ENCODE measurements around the gene TCF23. TPM values are rescaled to one million over a fixed set of nuclear protein-coding genes. Genes with fewer than 3 reads are reported as not detected.
A peak's percentile ranks its signal among the peaks of the same experiment; 100 is the strongest.
"Not testable (repeated sequence)": the region's sequence is repeated elsewhere in the genome, so short reads cannot be mapped to it uniquely, and the experiment has no call there.

TCF23 gene
- total RNA-seq, 1 donor from 2014 or later: 0.52 TPM

GRCh38 chr2:27115519-27115918, 33.3 kb upstream of the TCF23 start:
- Histone ChIP-seq H3K27ac (ENCODE audit: low read depth, low read length) (no peak overlapping the region), H3K4me3 (ENCODE audit: low read length in 3 of 3) (no peak overlapping the region), H3K9me3 (ENCODE audit: control insufficient read depth in 3 of 3, low read length in 3 of 3) (no peaks in the 10 kb centered on the region), H3K27me3 (ENCODE audit: control insufficient read depth in 3 of 3, insufficient read depth in 3 of 3, low read length in 3 of 3) (peaks cover 10 to 19% (median 12%) of the 10 kb centered on the region in 3 donors), H3K4me1 (ENCODE audit: control insufficient read depth in 3 of 3, insufficient read depth in 3 of 3, low read length in 3 of 3) (peaks cover 8 to 12% (median 10%) of the 10 kb centered on the region in 3 donors), H3K9ac (ENCODE audit: low read depth in 1 of 3, low read length in 3 of 3) (no peak overlapping the region), H3K36me3 (ENCODE audit: control insufficient read depth in 3 of 3, insufficient read depth in 3 of 3, low read length in 3 of 3) (no peaks in the 10 kb centered on the region)

DNA sequence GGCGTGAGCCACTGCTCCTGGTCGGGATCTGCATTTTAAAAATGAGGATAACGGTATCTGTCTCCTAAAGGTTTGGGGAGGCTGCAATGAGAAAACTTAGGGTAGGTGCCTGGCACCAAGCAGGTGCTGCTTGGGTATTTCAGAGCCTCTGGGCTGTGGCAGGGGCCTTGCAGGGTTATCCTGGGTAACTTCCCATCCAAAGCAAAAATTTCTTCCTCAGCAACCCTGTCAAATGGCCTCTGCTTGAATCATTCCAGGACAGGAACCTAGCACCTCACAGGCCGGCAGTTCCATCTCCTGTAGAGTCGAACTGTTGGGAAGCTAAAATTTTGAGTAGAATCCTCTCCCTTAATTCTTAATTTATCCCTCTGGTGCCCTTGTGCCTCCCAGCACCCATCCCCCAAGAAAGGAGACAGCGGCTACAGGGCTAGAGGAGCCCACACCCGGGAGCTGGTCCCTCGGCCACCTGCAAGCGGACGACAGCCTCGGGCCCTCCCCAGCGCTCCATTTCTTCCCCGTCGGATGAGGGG, 30.7 kb upstream of the TCF23 start:
- H3K4me1 ChIP-seq (ENCODE audit: control insufficient read depth in 3 of 3, insufficient read depth in 3 of 3, low read length in 3 of 3): peaks cover 11 to 16% (median 12%) of the 10 kb centered on the region in 3 donors

GRCh38 chr2:27118525-27119329, 30.1 kb upstream of the TCF23 start, which contains the start of gene CGREF1:
Gene CGREF1, minus strand, starts transcription at chr2:27119128. Its CDS starts 14,762 bp downstream, at chr2:27104366.
- Histone ChIP-seq H3K4me1 (ENCODE audit: control insufficient read depth in 3 of 3, insufficient read depth in 3 of 3, low read length in 3 of 3) (peaks cover 15 to 21% (median 16%) of the 10 kb centered on the region in 3 donors), H3K9me3 (ENCODE audit: control insufficient read depth in 3 of 3, low read length in 3 of 3) (no peaks in the 10 kb centered on the region), H3K36me3 (ENCODE audit: control insufficient read depth in 3 of 3, insufficient read depth in 3 of 3, low read length in 3 of 3) (no peaks in the 10 kb centered on the region), H3K27me3 (ENCODE audit: control insufficient read depth in 3 of 3, insufficient read depth in 3 of 3, low read length in 3 of 3) (peaks cover 10 to 19% (median 12%) of the 10 kb centered on the region in 3 donors), H3K9ac (ENCODE audit: low read depth in 1 of 3, low read length in 3 of 3) (peak within 1 kb of the TSS in 2 of 3 donors; percentile 43 to 74), H3K4me3 (ENCODE audit: low read length in 3 of 3) (peak within 1 kb of the TSS; percentile 71 to 78 (median 76)), H3K27ac (ENCODE audit: low read depth, low read length) (no peak within 1 kb of the TSS)

More for the DNA sequence above, 30.7 kb upstream of the TCF23 start:
- Histone ChIP-seq H3K27me3 (ENCODE audit: control insufficient read depth in 3 of 3, insufficient read depth in 3 of 3, low read length in 3 of 3) (peaks cover 10 to 19% (median 12%) of the 10 kb centered on the region in 3 donors), H3K36me3 (ENCODE audit: control insufficient read depth in 3 of 3, insufficient read depth in 3 of 3, low read length in 3 of 3) (no peaks in the 10 kb centered on the region), H3K4me3 (ENCODE audit: low read length in 3 of 3) (peak overlapping the region in 2 of 3 donors; percentile 76 to 78), H3K27ac (ENCODE audit: low read depth, low read length) (no peak overlapping the region), H3K9me3 (ENCODE audit: control insufficient read depth in 3 of 3, low read length in 3 of 3) (no peaks in the 10 kb centered on the region), H3K9ac (ENCODE audit: low read depth in 1 of 3, low read length in 3 of 3) (peak overlapping the region in 1 of 3 donors; percentile 74)

DNA sequence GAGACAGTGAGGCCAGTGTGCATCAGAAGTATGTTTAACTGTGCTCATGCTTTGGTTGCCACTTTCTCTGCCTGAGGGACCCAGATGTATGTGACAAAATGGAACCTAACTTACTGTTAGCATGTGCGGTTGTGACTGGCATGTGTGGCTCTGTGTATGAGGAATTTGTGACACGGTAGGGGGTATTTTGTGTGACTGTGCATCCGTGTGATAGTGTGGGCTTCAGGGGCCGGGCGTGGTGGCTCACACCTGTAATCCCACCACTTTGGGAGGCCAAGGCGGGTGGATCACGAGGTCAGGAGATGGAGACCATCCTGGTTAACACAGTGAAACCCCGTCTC, 29.5 kb upstream of the TCF23 start:
- not testable (repeated sequence) for H3K9me3 ChIP-seq (ENCODE audit: control insufficient read depth in 3 of 3, low read length in 3 of 3); H3K27ac ChIP-seq (ENCODE audit: low read depth, low read length); H3K36me3 ChIP-seq (ENCODE audit: control insufficient read depth in 3 of 3, insufficient read depth in 3 of 3, low read length in 3 of 3)
- Histone ChIP-seq H3K27me3 (ENCODE audit: control insufficient read depth in 3 of 3, insufficient read depth in 3 of 3, low read length in 3 of 3) (peaks cover 10 to 19% (median 12%) of the 10 kb centered on the region in 3 donors), H3K9ac (ENCODE audit: low read depth in 1 of 3, low read length in 3 of 3) (peak overlapping the region in 2 of 3 donors; percentile 3 to 74), H3K4me3 (ENCODE audit: low read length in 3 of 3) (peak overlapping the region; percentile 71 to 78 (median 76)), H3K4me1 (ENCODE audit: control insufficient read depth in 3 of 3, insufficient read depth in 3 of 3, low read length in 3 of 3) (peaks cover 21 to 27% (median 21%) of the 10 kb centered on the region in 3 donors)

GRCh38 chr2:27121906-27122305, 26.9 kb upstream of the TCF23 start:
- no peak overlapping the region for H3K27ac ChIP-seq (ENCODE audit: low read depth, low read length)
- peaks cover 29 to 40% (median 34%) of the 10 kb centered on the region in 3 donors for H3K4me1 ChIP-seq (ENCODE audit: control insufficient read depth in 3 of 3, insufficient read depth in 3 of 3, low read length in 3 of 3)
- H3K9ac ChIP-seq (ENCODE audit: low read depth in 1 of 3, low read length in 3 of 3): no peak overlapping the region
- no peaks in the 10 kb centered on the region for H3K36me3 ChIP-seq (ENCODE audit: control insufficient read depth in 3 of 3, insufficient read depth in 3 of 3, low read length in 3 of 3)
- no peak overlapping the region for H3K4me3 ChIP-seq (ENCODE audit: low read length in 3 of 3)
- no peaks in the 10 kb centered on the region for H3K9me3 ChIP-seq (ENCODE audit: control insufficient read depth in 3 of 3, low read length in 3 of 3)
- H3K27me3 ChIP-seq (ENCODE audit: control insufficient read depth in 3 of 3, insufficient read depth in 3 of 3, low read length in 3 of 3): peaks cover 10 to 19% (median 12%) of the 10 kb centered on the region in 3 donors

- peak overlapping the region; percentile 14 for H3K27ac ChIP-seq (ENCODE audit: low read depth, low read length)
- H3K9me3 ChIP-seq (ENCODE audit: control insufficient read depth in 3 of 3, low read length in 3 of 3): no peaks in the 10 kb centered on the region
- no peaks in the 10 kb centered on the region for H3K36me3 ChIP-seq (ENCODE audit: control insufficient read depth in 3 of 3, insufficient read depth in 3 of 3, low read length in 3 of 3)
- H3K4me1 ChIP-seq (ENCODE audit: control insufficient read depth in 3 of 3, insufficient read depth in 3 of 3, low read length in 3 of 3): peaks cover 29 to 40% (median 36%) of the 10 kb centered on the region in 3 donors
- H3K4me3 ChIP-seq (ENCODE audit: low read length in 3 of 3): peak overlapping the region; percentile 53 to 91 (median 79)
- peak overlapping the region in 2 of 3 donors; percentile 85 to 93 for H3K9ac ChIP-seq (ENCODE audit: low read depth in 1 of 3, low read length in 3 of 3)
- peaks cover 10 to 17% (median 12%) of the 10 kb centered on the region in 3 donors for H3K27me3 ChIP-seq (ENCODE audit: control insufficient read depth in 3 of 3, insufficient read depth in 3 of 3, low read length in 3 of 3)
Measured at GRCh38 chr2:27122791-27123190, 26.0 kb upstream of the TCF23 start.

DNA sequence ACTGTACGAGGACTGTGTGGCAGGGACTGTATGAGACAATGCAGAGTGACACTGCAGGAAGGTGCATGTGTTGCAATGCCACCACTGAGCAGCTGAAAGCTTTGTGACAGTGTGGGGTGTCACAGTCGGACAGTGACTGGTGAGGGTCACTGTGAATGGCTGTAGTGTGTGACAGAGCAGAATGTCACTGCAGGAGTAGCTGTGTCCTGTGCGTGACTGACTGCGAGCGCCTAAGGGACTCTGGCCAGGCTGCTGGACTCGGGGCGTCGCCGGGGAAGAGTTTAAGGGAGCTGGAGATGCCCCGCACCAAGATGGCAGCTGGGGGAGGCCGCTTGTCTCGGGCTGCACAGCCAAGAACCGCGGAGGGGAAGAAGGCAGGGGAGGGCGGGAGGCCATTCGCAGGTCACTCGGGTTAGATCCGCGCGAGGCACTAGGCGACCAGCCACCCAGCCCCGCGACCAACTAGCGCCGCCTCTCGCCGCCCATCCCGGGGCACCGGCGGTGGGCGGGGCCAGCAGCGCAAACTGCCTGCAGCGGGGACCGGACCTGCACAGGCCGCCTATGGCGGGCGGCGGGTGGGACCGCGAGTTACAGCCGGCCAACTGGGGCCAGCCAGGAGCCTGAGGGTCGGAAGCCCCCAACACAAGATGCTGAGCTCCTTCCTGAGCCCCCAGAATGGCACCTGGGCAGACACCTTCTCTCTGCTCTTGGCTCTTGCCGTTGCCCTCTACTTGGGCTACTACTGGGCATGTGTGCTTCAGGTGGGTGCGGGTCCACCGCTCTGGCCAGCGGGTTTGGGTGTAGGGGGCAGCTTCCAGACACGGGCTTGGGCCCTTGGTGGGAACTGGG, 25.3 kb upstream of the TCF23 start, which contains the start of gene ABHD1:
Gene ABHD1 (plus strand): TSS at position 514 of the 849 bp plus-strand sequence. CDS start 134 bp downstream, at position 648.
- H3K27ac ChIP-seq (ENCODE audit: low read depth, low read length): peak within 1 kb of the TSS; percentile 14
- H3K4me3 ChIP-seq (ENCODE audit: low read length in 3 of 3): peak within 1 kb of the TSS; percentile 53 to 91 (median 79)
- H3K9me3 ChIP-seq (ENCODE audit: control insufficient read depth in 3 of 3, low read length in 3 of 3): no peaks in the 10 kb centered on the region
- peaks cover 24 to 33% (median 31%) of the 10 kb centered on the region in 3 donors for H3K4me1 ChIP-seq (ENCODE audit: control insufficient read depth in 3 of 3, insufficient read depth in 3 of 3, low read length in 3 of 3)
- H3K9ac ChIP-seq (ENCODE audit: low read depth in 1 of 3, low read length in 3 of 3): peak within 1 kb of the TSS; percentile 52 to 93 (median 85)
- no peaks in the 10 kb centered on the region for H3K36me3 ChIP-seq (ENCODE audit: control insufficient read depth in 3 of 3, insufficient read depth in 3 of 3, low read length in 3 of 3)
- H3K27me3 ChIP-seq (ENCODE audit: control insufficient read depth in 3 of 3, insufficient read depth in 3 of 3, low read length in 3 of 3): peaks cover 5 to 10% (median 7%) of the 10 kb centered on the region in 3 donors

GRCh38 chr2:27125104-27125503, 23.7 kb upstream of the TCF23 start:
- peaks cover 6 to 13% (median 8%) of the 10 kb centered on the region in 3 donors for H3K36me3 ChIP-seq (ENCODE audit: control insufficient read depth in 3 of 3, insufficient read depth in 3 of 3, low read length in 3 of 3)

DNA sequence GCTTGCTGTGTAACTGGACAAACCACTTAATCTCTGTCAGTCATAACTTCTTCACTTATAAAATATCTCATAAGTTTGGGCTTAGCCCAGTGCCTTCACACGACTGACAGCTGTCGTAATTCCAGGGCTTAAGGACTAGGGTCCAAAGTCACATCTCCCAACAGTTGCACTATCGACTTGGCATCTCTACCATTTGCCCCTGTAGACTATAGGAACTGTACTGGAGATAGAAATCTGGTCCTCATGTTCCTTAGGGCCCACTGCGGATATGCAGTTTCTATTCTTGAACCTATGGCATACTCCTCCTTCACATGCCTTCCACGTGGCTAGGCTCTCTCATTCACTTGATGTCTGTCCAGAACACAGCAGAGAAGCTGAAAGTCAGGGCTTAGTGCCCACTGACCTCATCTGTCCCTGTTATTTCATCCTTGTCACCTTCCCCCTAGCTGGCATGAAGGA, 22.5 kb upstream of the TCF23 start:
- peak overlapping the region; percentile 7 to 63 (median 30) for H3K9ac ChIP-seq (ENCODE audit: low read depth in 1 of 3, low read length in 3 of 3)
- no peaks in the 10 kb centered on the region for H3K9me3 ChIP-seq (ENCODE audit: control insufficient read depth in 3 of 3, low read length in 3 of 3)
- H3K36me3 ChIP-seq (ENCODE audit: control insufficient read depth in 3 of 3, insufficient read depth in 3 of 3, low read length in 3 of 3): peaks cover 18 to 23% (median 20%) of the 10 kb centered on the region in 3 donors
- peaks cover 19 to 27% (median 27%) of the 10 kb centered on the region in 3 donors for H3K4me1 ChIP-seq (ENCODE audit: control insufficient read depth in 3 of 3, insufficient read depth in 3 of 3, low read length in 3 of 3)
- peak overlapping the region; percentile 82 for H3K27ac ChIP-seq (ENCODE audit: low read depth, low read length)
- no peaks in the 10 kb centered on the region for H3K27me3 ChIP-seq (ENCODE audit: control insufficient read depth in 3 of 3, insufficient read depth in 3 of 3, low read length in 3 of 3)
- peak overlapping the region in 1 of 3 donors; percentile 7 for H3K4me3 ChIP-seq (ENCODE audit: low read length in 3 of 3)

More at GRCh38 chr2:27125104-27125503, 23.7 kb upstream of the TCF23 start:
- no peaks in the 10 kb centered on the region for H3K9me3 ChIP-seq (ENCODE audit: control insufficient read depth in 3 of 3, low read length in 3 of 3)
- H3K4me1 ChIP-seq (ENCODE audit: control insufficient read depth in 3 of 3, insufficient read depth in 3 of 3, low read length in 3 of 3): peaks cover 19 to 27% (median 27%) of the 10 kb centered on the region in 3 donors
- no peak overlapping the region for H3K9ac ChIP-seq (ENCODE audit: low read depth in 1 of 3, low read length in 3 of 3)
- no peak overlapping the region for H3K27ac ChIP-seq (ENCODE audit: low read depth, low read length)
- no peak overlapping the region for H3K4me3 ChIP-seq (ENCODE audit: low read length in 3 of 3)
- no peaks in the 10 kb centered on the region for H3K27me3 ChIP-seq (ENCODE audit: control insufficient read depth in 3 of 3, insufficient read depth in 3 of 3, low read length in 3 of 3)

All from skeletal muscle tissue (tissue), 4 donors.